Activated naive CD4-positive, alpha-beta T cell treated with anti-CD3 and anti-CD28 coated beads, Interleukin-2, amount 50 U/mL, for 24 hours (primary cell): ENCODE data around the gene ZNF724.
"Not testable (repeated sequence)": the region's sequence is repeated elsewhere in the genome, so short reads cannot be mapped to it uniquely, and the experiment has no call there.

Experiments used
- H3K27ac Mint-ChIP-seq: one replicate; pipeline ENCODE4 v1.8.0; 2021; ENCODE audit warnings: mild to moderate bottlenecking, mixed read lengths
- H3K27me3 Mint-ChIP-seq: one replicate; pipeline ENCODE4 v1.8.0; 2021; ENCODE audit warnings: mixed read lengths
- H3K36me3 Mint-ChIP-seq: one replicate; pipeline ENCODE4 v1.8.0; 2021; ENCODE audit warnings: mixed read lengths
- H3K4me1 Mint-ChIP-seq: one replicate; pipeline ENCODE4 v1.8.0; 2021; ENCODE audit warnings: mixed read lengths
- H3K4me3 Mint-ChIP-seq: one replicate; pipeline ENCODE4 v1.8.0; 2021; ENCODE audit warnings: mild to moderate bottlenecking, mixed read lengths
- H3K9me3 Mint-ChIP-seq: one replicate; pipeline ENCODE4 v1.8.0; 2021; ENCODE audit warnings: mixed read lengths

ZNF724 gene

GRCh38 chr19:23261496-23262020 is 11.4 kb upstream of the ZNF724 start:
- H3K4me3 Mint-ChIP-seq = no peak overlapping the region
- peaks cover 7% of the 10 kb centered on the region for H3K4me1 Mint-ChIP-seq
- peaks cover 13% of the 10 kb centered on the region for H3K36me3 Mint-ChIP-seq
- no peaks in the 10 kb centered on the region for H3K27me3 Mint-ChIP-seq
- no peaks in the 10 kb centered on the region for H3K9me3 Mint-ChIP-seq
- no peak overlapping the region for H3K27ac Mint-ChIP-seq

GRCh38 chr19:23260956-23261355 is 10.8 kb upstream of the ZNF724 start:
- Mint-ChIP-seq H3K27ac (no peak overlapping the region), H3K9me3 (no peaks in the 10 kb centered on the region), H3K36me3 (peaks cover 13% of the 10 kb centered on the region), H3K4me1 (peaks cover 7% of the 10 kb centered on the region), H3K27me3 (no peaks in the 10 kb centered on the region), H3K4me3 (no peak overlapping the region)

GRCh38 chr19:23259961-23260360 is 9.8 kb upstream of the ZNF724 start:
- peaks cover 13% of the 10 kb centered on the region for H3K36me3 Mint-ChIP-seq
- H3K27ac Mint-ChIP-seq = no peak overlapping the region
- no peak overlapping the region for H3K4me3 Mint-ChIP-seq
- no peaks in the 10 kb centered on the region for H3K27me3 Mint-ChIP-seq
- peaks cover 7% of the 10 kb centered on the region for H3K4me1 Mint-ChIP-seq
- H3K9me3 Mint-ChIP-seq = no peaks in the 10 kb centered on the region

GRCh38 chr19:23255700-23256099 is 5.5 kb upstream of the ZNF724 start:
- H3K27me3 Mint-ChIP-seq = no peaks in the 10 kb centered on the region
- H3K4me3 Mint-ChIP-seq = no peak overlapping the region
- peaks cover 5% of the 10 kb centered on the region for H3K4me1 Mint-ChIP-seq
- H3K36me3 Mint-ChIP-seq = peaks cover 9% of the 10 kb centered on the region
- peak overlapping the region; percentile 17 for H3K27ac Mint-ChIP-seq
- no peaks in the 10 kb centered on the region for H3K9me3 Mint-ChIP-seq

- no peaks in the 10 kb centered on the region for H3K9me3 Mint-ChIP-seq
- H3K4me1 Mint-ChIP-seq = peaks cover 14% of the 10 kb centered on the region
- peaks cover 5% of the 10 kb centered on the region for H3K36me3 Mint-ChIP-seq
- H3K27me3 Mint-ChIP-seq = no peaks in the 10 kb centered on the region
- H3K4me3 Mint-ChIP-seq = no peak overlapping the region
- H3K27ac Mint-ChIP-seq = no peak overlapping the region
Observed at GRCh38 chr19:23254141-23254910, 4.1 kb upstream of the ZNF724 start.

GRCh38 chr19:23253256-23253655 is 3.1 kb upstream of the ZNF724 start:
- H3K36me3 Mint-ChIP-seq, H3K4me3 Mint-ChIP-seq, H3K27me3 Mint-ChIP-seq, H3K9me3 Mint-ChIP-seq: not testable (repeated sequence)
- Mint-ChIP-seq H3K27ac (peak overlapping the region; percentile 30), H3K4me1 (peaks cover 19% of the 10 kb centered on the region)

GRCh38 chr19:23241419-23241818 is 8.8 kb downstream of the ZNF724 start:
- Mint-ChIP-seq H3K4me1 (no peaks in the 10 kb centered on the region), H3K4me3 (no peak overlapping the region), H3K27me3 (no peaks in the 10 kb centered on the region), H3K9me3 (peaks cover 20% of the 10 kb centered on the region), H3K36me3 (peaks cover 47% of the 10 kb centered on the region), H3K27ac (no peak overlapping the region)

GRCh38 chr19:23222998-23223652 is 27.1 kb downstream of the ZNF724 start:
- Mint-ChIP-seq H3K27ac (no peak overlapping the region), H3K27me3 (no peaks in the 10 kb centered on the region), H3K9me3 (peaks cover 17% of the 10 kb centered on the region), H3K4me1 (no peaks in the 10 kb centered on the region), H3K36me3 (peaks cover 47% of the 10 kb centered on the region), H3K4me3 (no peak overlapping the region)

GRCh38 chr19:23203841-23204344 is 46.3 kb downstream of the ZNF724 start:
- Mint-ChIP-seq H3K27me3 (peaks cover 2% of the 10 kb centered on the region), H3K4me1 (no peaks in the 10 kb centered on the region), H3K9me3 (no peaks in the 10 kb centered on the region), H3K36me3 (peaks cover 1% of the 10 kb centered on the region), H3K27ac (no peak overlapping the region), H3K4me3 (no peak overlapping the region)

- no peaks in the 10 kb centered on the region for H3K4me1 Mint-ChIP-seq
- H3K27me3 Mint-ChIP-seq = no peaks in the 10 kb centered on the region
- H3K4me3 Mint-ChIP-seq = no peak overlapping the region
- H3K36me3 Mint-ChIP-seq = no peaks in the 10 kb centered on the region
- H3K9me3 Mint-ChIP-seq = peaks cover 10% of the 10 kb centered on the region
- no peak overlapping the region for H3K27ac Mint-ChIP-seq
Observed at GRCh38 chr19:23190341-23190740, 59.9 kb downstream of the ZNF724 start.

GRCh38 chr19:23183251-23183650 is 66.9 kb downstream of the ZNF724 start:
- no peaks in the 10 kb centered on the region for H3K36me3 Mint-ChIP-seq
- no peak overlapping the region for H3K27ac Mint-ChIP-seq
- H3K4me3 Mint-ChIP-seq = no peak overlapping the region
- no peaks in the 10 kb centered on the region for H3K4me1 Mint-ChIP-seq
- peaks cover 2% of the 10 kb centered on the region for H3K27me3 Mint-ChIP-seq
- peaks cover 17% of the 10 kb centered on the region for H3K9me3 Mint-ChIP-seq
